Colonic mucosa (tissue), 4 donors: Measurements from ENCODE around the gene SPANXN1. TPM values are rescaled to one million over a fixed set of nuclear protein-coding genes. Genes with fewer than 3 reads are reported as not detected.
"Not testable (repeated sequence)": the region's sequence is repeated elsewhere in the genome, so short reads cannot be mapped to it uniquely, and the experiment has no call there.

ENCODE experiments used
- DNase-seq: peaks from one replicate; pipeline ENCODE4 v3.0.0-alpha.2; 2020
- H3K27ac ChIP-seq: fragments of 200-600 bp; one replicate; pipeline ENCODE4 v1.8.0; 2021
- H3K27me3 ChIP-seq: fragments of 200-600 bp; one replicate; pipeline ENCODE4 v1.8.0; 2021
- H3K36me3 ChIP-seq: fragments of 200-600 bp; one replicate; pipeline ENCODE4 v1.8.0; 2021
- H3K4me1 ChIP-seq: fragments of 200-600 bp; one replicate; pipeline ENCODE4 v1.8.0; 2021; ENCODE audit warnings: mild to moderate bottlenecking
- H3K4me3 ChIP-seq: fragments of 200-600 bp; one replicate; pipeline ENCODE4 v1.8.0; 2021
- H3K9ac ChIP-seq, 2 donors: one replicate each; pipeline ENCODE4 v1.7.0; 2013; ENCODE audit warnings: control low read depth in 2 of 2, low read depth in 2 of 2, low read length in 2 of 2
- H3K9me3 ChIP-seq: fragments of 200-600 bp; one replicate; pipeline ENCODE4 v1.8.0; 2021
- intact Hi-C: fragments of 100-400 bp; cut with DNase I; formaldehyde crosslinking; loops from one replicate; pipeline ENCODE4 v1.14.1; 2022
- total RNA-seq, 2 donors: library from RNA; stranded (reverse); fragmentation: NEBNext Ultra II Directional in 1 of 2; extraction: Animal tissue kit (Norgen Biotek cat#: 25700) in 1 of 2; gene quantifications; one replicate each; pipeline ENCODE4 v1.2.1, GENCODE V29; 2021
- TF ChIP-seq, protein P1 (sequence below): fragments of 200-600 bp; IDR thresholded peaks from one replicate; pipeline ENCODE4 v1.8.0; 2022; ENCODE audit warnings: antibody characterized with exemption, mild to moderate bottlenecking
- donor health status: healthy.
- donor health status: DM: no; HTN: no; CAD: no.
- donor health status: DM: no; HTN: no; CAD: no.

The SPANXN1 gene, protein sequence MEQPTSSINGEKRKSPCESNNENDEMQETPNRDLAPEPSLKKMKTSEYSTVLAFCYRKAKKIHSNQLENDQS
- not detected for total RNA-seq

DNA sequence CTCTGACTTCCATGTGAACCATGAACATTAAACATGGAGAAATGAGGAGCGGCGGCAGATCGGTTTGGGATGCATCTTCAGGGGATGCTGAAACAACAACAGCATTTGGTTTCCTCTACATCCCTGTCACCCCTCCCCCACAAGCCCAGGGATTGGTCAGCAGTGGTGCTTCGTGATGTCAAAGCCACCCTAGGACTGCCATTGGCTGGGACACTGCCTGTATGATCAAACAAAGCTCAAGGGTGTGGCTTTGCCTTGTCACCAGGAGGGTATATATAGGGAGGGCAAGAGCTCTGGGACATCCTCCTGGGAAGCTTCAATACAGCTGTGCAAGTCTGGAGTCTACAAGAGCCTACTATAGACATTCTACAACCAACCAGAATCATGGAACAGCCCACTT is at the start of gene SPANXN1:
Gene SPANXN1 (plus strand): TSS at position 301 of the 400 bp plus-strand sequence. CDS start 84 bp downstream, at position 385.
- H3K27ac ChIP-seq, H3K36me3 ChIP-seq, H3K27me3 ChIP-seq, H3K9ac ChIP-seq, H3K9me3 ChIP-seq, H3K4me3 ChIP-seq, H3K4me1 ChIP-seq, intact Hi-C loops, DNase-seq: not testable (repeated sequence)

DNA sequence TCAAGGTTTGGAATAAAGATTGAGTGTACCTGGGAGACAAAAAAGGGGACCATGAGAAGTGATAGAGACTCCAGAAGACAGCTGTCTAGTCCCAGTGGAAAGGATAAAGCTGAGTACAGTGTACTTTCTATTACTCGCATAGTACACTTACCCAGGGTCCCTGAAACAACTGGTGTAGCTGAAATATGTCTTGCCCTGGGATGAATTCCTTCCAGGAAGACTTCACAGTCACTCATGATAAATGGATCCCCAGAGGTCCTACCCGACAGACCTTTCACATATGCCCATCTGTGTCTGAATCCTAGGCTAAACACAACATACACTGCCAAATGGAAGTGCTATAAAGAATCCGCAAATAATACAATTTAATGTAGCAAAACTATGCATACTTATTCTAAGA is 48.2 kb upstream of the SPANXN1 start:
- H3K9ac ChIP-seq, result no peak overlapping the region
- H3K36me3 ChIP-seq, result no peaks in the 10 kb centered on the region
- H3K27ac ChIP-seq, result no peak overlapping the region
- TF ChIP-seq, protein P1, sequence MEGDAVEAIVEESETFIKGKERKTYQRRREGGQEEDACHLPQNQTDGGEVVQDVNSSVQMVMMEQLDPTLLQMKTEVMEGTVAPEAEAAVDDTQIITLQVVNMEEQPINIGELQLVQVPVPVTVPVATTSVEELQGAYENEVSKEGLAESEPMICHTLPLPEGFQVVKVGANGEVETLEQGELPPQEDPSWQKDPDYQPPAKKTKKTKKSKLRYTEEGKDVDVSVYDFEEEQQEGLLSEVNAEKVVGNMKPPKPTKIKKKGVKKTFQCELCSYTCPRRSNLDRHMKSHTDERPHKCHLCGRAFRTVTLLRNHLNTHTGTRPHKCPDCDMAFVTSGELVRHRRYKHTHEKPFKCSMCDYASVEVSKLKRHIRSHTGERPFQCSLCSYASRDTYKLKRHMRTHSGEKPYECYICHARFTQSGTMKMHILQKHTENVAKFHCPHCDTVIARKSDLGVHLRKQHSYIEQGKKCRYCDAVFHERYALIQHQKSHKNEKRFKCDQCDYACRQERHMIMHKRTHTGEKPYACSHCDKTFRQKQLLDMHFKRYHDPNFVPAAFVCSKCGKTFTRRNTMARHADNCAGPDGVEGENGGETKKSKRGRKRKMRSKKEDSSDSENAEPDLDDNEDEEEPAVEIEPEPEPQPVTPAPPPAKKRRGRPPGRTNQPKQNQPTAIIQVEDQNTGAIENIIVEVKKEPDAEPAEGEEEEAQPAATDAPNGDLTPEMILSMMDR, result no peak
- H3K4me1 ChIP-seq, result no peaks in the 10 kb centered on the region
- no peaks in the 10 kb centered on the region for H3K27me3 ChIP-seq
- intact Hi-C loops, result loop anchor here (10.0 kb wide), 1 partner anchor 1534 kb away; no protein-coding TSS in a partner anchor
- no peak overlapping the region for H3K4me3 ChIP-seq
- no peaks in the 10 kb centered on the region for H3K9me3 ChIP-seq
- no peak for DNase-seq

DNA sequence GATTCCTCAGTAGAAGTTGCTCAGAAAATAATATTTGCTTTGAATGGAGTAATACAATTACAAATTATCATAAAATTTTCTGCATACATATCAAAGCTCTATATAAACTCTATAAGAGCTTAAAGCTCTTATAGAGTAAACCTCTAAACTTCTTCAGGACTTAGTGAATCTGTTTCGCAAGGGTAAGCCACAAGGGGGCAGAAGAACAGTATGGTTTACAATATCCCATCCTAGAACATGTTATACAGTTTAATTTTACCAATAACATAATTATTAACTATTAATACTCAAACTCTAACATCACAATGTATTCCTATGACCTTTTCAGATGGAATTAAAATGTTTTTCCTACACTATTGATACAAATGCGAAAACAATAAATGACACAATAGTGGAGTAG is 33.8 kb upstream of the SPANXN1 start:
- intact Hi-C loops, result no loop called here
- Histone ChIP-seq H3K27me3 (no peaks in the 10 kb centered on the region), H3K27ac (no peak overlapping the region), H3K4me1 (no peaks in the 10 kb centered on the region), H3K4me3 (no peak overlapping the region), H3K36me3 (no peaks in the 10 kb centered on the region), H3K9ac (no peak overlapping the region), H3K9me3 (no peaks in the 10 kb centered on the region)
- no peak for DNase-seq
- TF ChIP-seq, protein P1, result peak; percentile 25

DNA sequence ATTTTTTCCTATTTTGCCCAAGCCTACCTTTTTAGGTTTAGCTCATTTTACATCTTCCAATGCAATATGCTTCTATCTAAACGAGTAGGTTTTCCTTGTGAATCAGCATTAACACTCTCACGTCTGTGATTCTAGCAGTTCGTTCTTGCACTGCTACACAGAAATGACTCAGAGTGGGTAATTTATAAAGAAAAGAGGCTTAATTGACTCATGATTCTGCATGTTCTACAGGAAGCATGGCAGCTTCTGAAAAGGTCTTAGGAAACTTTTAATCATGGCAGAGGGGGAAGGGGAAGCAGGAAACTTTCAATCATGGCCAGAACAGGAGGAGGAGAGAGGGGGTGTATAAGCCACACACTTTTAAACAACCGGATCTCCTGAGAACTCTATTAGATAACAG is 44.9 kb downstream of the SPANXN1 start:
- Histone ChIP-seq H3K9ac (no peak overlapping the region), H3K4me1 (no peaks in the 10 kb centered on the region), H3K9me3 (no peaks in the 10 kb centered on the region), H3K36me3 (no peaks in the 10 kb centered on the region), H3K4me3 (no peak overlapping the region), H3K27me3 (no peaks in the 10 kb centered on the region), H3K27ac (no peak overlapping the region)
- intact Hi-C loops, result no loop called here
- TF ChIP-seq, protein P1, result no peak
- DNase-seq, result no peak
